CD4-positive, alpha-beta T cell (primary cell): ENCODE results near the gene CPNE8. TPM values are rescaled to one million over a fixed set of nuclear protein-coding genes. Genes with fewer than 3 reads are reported as not detected.

Experiments used
- ATAC-seq: fragments of 200-7000 bp; cut with Tn5 transposase; one replicate; pipeline ENCODE4 v1.10.0; 2022; ENCODE audit warnings: mild to moderate bottlenecking; ENCODE audit not compliant: poor library complexity
- CTCF ChIA-PET: fragments of 350-600 bp; sonication (Branson Sonifier 250); formaldehyde crosslinking; loops from one replicate; lab custom pipeline; 2021; ENCODE audit warnings: antibody characterized with exemption, inconsistent platforms; lab: Charles Lee
- POLR2A ChIA-PET: fragments of 350-600 bp; sonication (Branson Sonifier 250); formaldehyde crosslinking; loops from one replicate; lab custom pipeline; 2021; ENCODE audit warnings: antibody characterized with exemption, inconsistent platforms; lab: Charles Lee
- DNase-seq, 14 experiments: peaks; one replicate each; pipeline ENCODE4 v3.0.0-alpha.2; 2013 to 2020; ENCODE audit warnings: mixed read lengths in 2 of 14
- H3K27ac ChIP-seq, 2 donors: one replicate each; pipeline versions ENCODE4 v1.5.1 to v1.7.0; 2013; ENCODE audit warnings: low read length in 2 of 2, low read depth in 1 of 2, mild to moderate bottlenecking in 1 of 2
- H3K27me3 ChIP-seq, 2 experiments: 1 replicate in 1 of 2; 2 replicates in 1 of 2; pipeline versions ENCODE4 v1.6.1 to v1.7.0; 2013; ENCODE audit warnings: low read length in 2 of 2, control low read depth in 1 of 2, mild to moderate bottlenecking in 1 of 2, moderate library complexity in 1 of 2; ENCODE audit not compliant: insufficient read depth in 2 of 2, control insufficient read depth in 1 of 2
- H3K36me3 ChIP-seq: one replicate; pipeline ENCODE4 v1.6.1; 2013; ENCODE audit warnings: low read length, control low read depth; ENCODE audit not compliant: insufficient read depth
- H3K4me1 ChIP-seq: one replicate; pipeline ENCODE4 v1.6.1; 2013; ENCODE audit warnings: low read length, control low read depth; ENCODE audit not compliant: insufficient read depth
- H3K4me3 ChIP-seq: one replicate; pipeline ENCODE4 v1.5.1; 2013; ENCODE audit warnings: mild to moderate bottlenecking, low read length, moderate library complexity
- H3K9me3 ChIP-seq, 2 experiments: 1 replicate in 1 of 2; 2 replicates in 1 of 2; pipeline versions ENCODE4 v1.6.1 to v1.7.0; 2013; ENCODE audit warnings: low read length in 2 of 2, mild to moderate bottlenecking in 2 of 2, control low read depth in 1 of 2, moderate library complexity in 1 of 2; ENCODE audit not compliant: control insufficient read depth in 1 of 2, insufficient read depth in 1 of 2
- H3K27ac Mint-ChIP-seq: one replicate; pipeline ENCODE4 v1.8.0; 2020; ENCODE audit warnings: mixed read lengths
- H3K27me3 Mint-ChIP-seq: one replicate; pipeline ENCODE4 v1.8.0; 2021; ENCODE audit warnings: mixed read lengths
- H3K36me3 Mint-ChIP-seq: one replicate; pipeline ENCODE4 v1.8.0; 2021; ENCODE audit warnings: low read depth, mixed read lengths
- H3K4me1 Mint-ChIP-seq: one replicate; pipeline ENCODE4 v1.8.0; 2021; ENCODE audit warnings: low read depth, mixed read lengths
- H3K4me3 Mint-ChIP-seq: one replicate; pipeline ENCODE4 v1.8.0; 2020; ENCODE audit warnings: mild to moderate bottlenecking, mixed read lengths
- H3K9me3 Mint-ChIP-seq: one replicate; pipeline ENCODE4 v1.8.0; 2020; ENCODE audit warnings: mixed read lengths
- CTCF ChIP-seq: fragments of 200-600 bp; IDR thresholded peaks from one replicate; pipeline ENCODE4 v1.8.0; 2022; ENCODE audit warnings: antibody characterized with exemption, mild to moderate bottlenecking
- intact Hi-C, 2 experiments: fragments of 100-400 bp; cut with DNase I in 1 of 2; cut with micrococcal nuclease in 1 of 2; formaldehyde crosslinking; loops; one replicate each; pipeline versions ENCODE4 v1.15.1 to v1.9.0; 2023 to 2025; cut with DNase I, micrococcal nuclease
- total RNA-seq, 174 experiments: library from RNA in 2 of 174; stranded (reverse) in 2 of 174; gene quantifications; one replicate each; pipeline ENCODE4 v1.2.3 and lab custom pipeline; 2021 to 2026

The CPNE8 gene
- total RNA-seq, 2 experiments from 2014 or later, result 2.7 to 3.6 TPM

- H3K9me3 Mint-ChIP-seq, result no peaks in the 10 kb centered on the region
- intact Hi-C loops, result no loop called here
- POLR2A ChIA-PET, result no interaction called here
Observed at GRCh38 chr12:38732761-38733160, 172.6 kb downstream of the CPNE8 start.

GRCh38 chr12:38728894-38729293, 176.5 kb downstream of the CPNE8 start:
- no peak for TF ChIP-seq CTCF
- H3K27me3 Mint-ChIP-seq, result no peaks in the 10 kb centered on the region
- intact Hi-C loops, result no loop called here
- no peak overlapping the region for H3K4me3 Mint-ChIP-seq
- no peak overlapping the region for H3K27ac Mint-ChIP-seq
- no peaks in the 10 kb centered on the region for H3K4me1 ChIP-seq
- H3K4me1 Mint-ChIP-seq, result no peaks in the 10 kb centered on the region
- no peaks in the 10 kb centered on the region for H3K9me3 ChIP-seq
- no peaks in the 10 kb centered on the region for H3K27me3 ChIP-seq
- DNase-seq (no peak), ATAC-seq (no peak)
- no peaks in the 10 kb centered on the region for H3K36me3 ChIP-seq
- no peaks in the 10 kb centered on the region for H3K9me3 Mint-ChIP-seq
- ChIA-PET POLR2A (no interaction called here), CTCF (no interaction called here)
- H3K4me3 ChIP-seq, result no peak overlapping the region
- no peaks in the 10 kb centered on the region for H3K36me3 Mint-ChIP-seq
- H3K27ac ChIP-seq, result no peak overlapping the region

More at GRCh38 chr12:38732761-38733160, 172.6 kb downstream of the CPNE8 start:
- Histone ChIP-seq H3K9me3 (no peaks in the 10 kb centered on the region), H3K27ac (no peak overlapping the region), H3K4me1 (no peaks in the 10 kb centered on the region), H3K36me3 (no peaks in the 10 kb centered on the region), H3K27me3 (no peaks in the 10 kb centered on the region), H3K4me3 (no peak overlapping the region)
- ATAC-seq (no peak), DNase-seq (no peak)
- Mint-ChIP-seq H3K36me3 (no peaks in the 10 kb centered on the region), H3K27me3 (no peaks in the 10 kb centered on the region), H3K4me1 (no peaks in the 10 kb centered on the region), H3K27ac (no peak overlapping the region), H3K4me3 (no peak overlapping the region)
- no peak for TF ChIP-seq CTCF
- CTCF ChIA-PET, result no interaction called here

- Histone ChIP-seq H3K27ac (no peak overlapping the region), H3K9me3 (peaks cover 0 to 16% of the 10 kb centered on the region in 2 experiments), H3K4me3 (no peak overlapping the region), H3K36me3 (no peaks in the 10 kb centered on the region), H3K4me1 (no peaks in the 10 kb centered on the region), H3K27me3 (no peaks in the 10 kb centered on the region)
- DNase-seq (no peak), ATAC-seq (no peak)
- Mint-ChIP-seq H3K9me3 (peaks cover 3% of the 10 kb centered on the region), H3K4me3 (no peak overlapping the region), H3K4me1 (no peaks in the 10 kb centered on the region), H3K27me3 (no peaks in the 10 kb centered on the region), H3K36me3 (peaks cover 3% of the 10 kb centered on the region), H3K27ac (no peak overlapping the region)
- ChIA-PET CTCF (no interaction called here), POLR2A (no interaction called here)
- intact Hi-C loops, result no loop called here
- no peak for TF ChIP-seq CTCF
Observed at GRCh38 chr12:38721611-38722252, 183.7 kb downstream of the CPNE8 start.
